Esophagus muscularis mucosa (tissue), 4 donors: ENCODE results near the gene SKIC8. TPM values are rescaled to one million over a fixed set of nuclear protein-coding genes. Genes with fewer than 3 reads are reported as not detected.

Experiments
- DNase-seq: peaks from one replicate; pipeline ENCODE4 v3.0.0-alpha.2; 2017; ENCODE audit errors: extremely low spot score
- H3K27ac ChIP-seq, 4 donors: fragments of 200-600 bp; sonication (generic); replicated peaks in 1 of 4; 1 replicate in 3 of 4; 2 replicates in 1 of 4; pipeline ENCODE4 v1.5.1; 2016 to 2019; ENCODE audit warnings: mild to moderate bottlenecking in 1 of 4
- H3K27me3 ChIP-seq, 4 donors: fragments of 200-600 bp; sonication (generic); one replicate each; pipeline versions ENCODE4 v1.5.1 to v1.6.0; 2016 to 2019
- H3K36me3 ChIP-seq, 4 donors: fragments of 200-600 bp; sonication (generic); one replicate each; pipeline ENCODE4 v1.5.1; 2016 to 2019
- H3K4me1 ChIP-seq, 4 donors: fragments of 200-600 bp; sonication (generic); one replicate each; pipeline ENCODE4 v1.5.1; 2016 to 2019
- H3K4me3 ChIP-seq, 4 donors: fragments of 200-600 bp; sonication (generic); 1 replicate in 2 of 4; 2 replicates in 2 of 4; pipeline ENCODE4 v1.5.1; 2016 to 2019; ENCODE audit warnings: mild to moderate bottlenecking in 4 of 4, moderate library complexity in 1 of 4
- H3K9me3 ChIP-seq, 4 donors: fragments of 200-600 bp; sonication (generic); 1 replicate in 3 of 4; 2 replicates in 1 of 4; pipeline ENCODE4 v1.5.1; 2016 to 2019
- CTCF ChIP-seq, 3 experiments: fragments of 200-600 bp in 2 of 3; fragments of 450-650 bp in 1 of 3; sonication (generic) in 2 of 3; IDR thresholded peaks; one replicate each; pipeline ENCODE4 v1.5.1; 2017 to 2019; ENCODE audit warnings: antibody characterized with exemption in 3 of 3, mild to moderate bottlenecking in 2 of 3, moderate library complexity in 1 of 3
- EP300 ChIP-seq: sonication (generic); formaldehyde crosslinking; IDR thresholded peaks from one replicate; pipeline ENCODE4 v1.6.1; 2017; ENCODE audit warnings: antibody characterized with exemption
- POLR2A ChIP-seq: fragments of 450-650 bp; IDR thresholded peaks from one replicate; pipeline ENCODE4 v1.6.1; 2017; ENCODE audit warnings: antibody characterized with exemption, moderate library complexity, mild to moderate bottlenecking, low read depth
- POLR2AphosphoS5 ChIP-seq, 2 donors: sonication (generic); formaldehyde crosslinking; IDR thresholded peaks; one replicate each; pipeline ENCODE4 v1.6.1; 2017; ENCODE audit warnings: antibody characterized with exemption in 2 of 2
- WGBS: methylation state at CpG from one replicate; pipeline ENCODE4 v1.1.5; 2018; 5-methylcytosine and 5-hydroxymethylcytosine counted together
- intact Hi-C: fragments of 100-400 bp; cut with DNase I; formaldehyde crosslinking; loops from one replicate; pipeline ENCODE4 v1.15.1; 2023
- total RNA-seq, 4 donors: library from RNA; depleted of rRNA; stranded (reverse); fragments of >200 nt; gene quantifications; one replicate each; pipeline versions ENCODE4 v1.1.0 to v1.2.1, GENCODE V29; 2016

SKIC8 gene
- total RNA-seq, 4 donors from 2014 or later, result 34.7 to 52.7 (median 42.7) TPM

- WGBS, result 56% methylated on average over 5 of the region's 5 CpGs
- Histone ChIP-seq H3K4me3 (no peak overlapping the region), H3K4me1 (peaks cover 6 to 19% (median 12%) of the 10 kb centered on the region in 4 donors), H3K36me3 (no peaks in the 10 kb centered on the region), H3K27ac (no peak overlapping the region), H3K9me3 (no peaks in the 10 kb centered on the region), H3K27me3 (peaks cover 0 to 87% (median 22%) of the 10 kb centered on the region in 4 donors)
- TF ChIP-seq EP300, result no peak
- no peak for DNase-seq
- intact Hi-C loops, result no loop called here
Observed at GRCh38 chr15:78342021-78342420, 42.6 kb upstream of the SKIC8 start.

- H3K9me3 ChIP-seq, result no peaks in the 10 kb centered on the region
- peaks cover 0 to 87% (median 22%) of the 10 kb centered on the region in 4 donors for H3K27me3 ChIP-seq
- H3K27ac ChIP-seq, result no peak overlapping the region
- H3K4me1 ChIP-seq, result peaks cover 6 to 19% (median 12%) of the 10 kb centered on the region in 4 donors
- DNase-seq, result no peak
- 8% methylated on average over 52 of the region's 53 CpGs for WGBS
- intact Hi-C loops, result no loop called here
- H3K4me3 ChIP-seq, result no peak overlapping the region
- no peaks in the 10 kb centered on the region for H3K36me3 ChIP-seq
- TF ChIP-seq CTCF (IDR thresholded peaks at IDR 0.05), result no peak
- no peak for TF ChIP-seq POLR2A
- TF ChIP-seq EP300, result no peak
- no peak for TF ChIP-seq POLR2AphosphoS5 (IDR thresholded peaks at IDR 0.05)
Observed at GRCh38 chr15:78341057-78341987, 41.9 kb upstream of the SKIC8 start.

GRCh38 chr15:78340231-78341056, 41.0 kb upstream of the SKIC8 start, which contains the start of gene CRABP1:
TSS of gene CRABP1 (plus strand) at chr15:78340353. CDS start at chr15:78340429, 76 bp downstream.
- Histone ChIP-seq H3K9me3 (no peaks in the 10 kb centered on the region), H3K36me3 (no peaks in the 10 kb centered on the region), H3K27ac (no peak within 1 kb of the TSS), H3K4me3 (peak within 1 kb of the TSS in 1 of 4 donors; percentile 7), H3K27me3 (peaks cover 0 to 91% (median 22%) of the 10 kb centered on the region in 4 donors), H3K4me1 (peaks cover 6 to 19% (median 12%) of the 10 kb centered on the region in 4 donors)
- WGBS, result 2% methylated on average over 36 of the region's 67 CpGs
- intact Hi-C loops, result no loop called here
- TF ChIP-seq POLR2AphosphoS5 (IDR thresholded peaks at IDR 0.05), result no peak
- TF ChIP-seq CTCF (IDR thresholded peaks at IDR 0.05), result no peak
- TF ChIP-seq EP300, result no peak
- no peak for TF ChIP-seq POLR2A
- no peak for DNase-seq

DNA sequence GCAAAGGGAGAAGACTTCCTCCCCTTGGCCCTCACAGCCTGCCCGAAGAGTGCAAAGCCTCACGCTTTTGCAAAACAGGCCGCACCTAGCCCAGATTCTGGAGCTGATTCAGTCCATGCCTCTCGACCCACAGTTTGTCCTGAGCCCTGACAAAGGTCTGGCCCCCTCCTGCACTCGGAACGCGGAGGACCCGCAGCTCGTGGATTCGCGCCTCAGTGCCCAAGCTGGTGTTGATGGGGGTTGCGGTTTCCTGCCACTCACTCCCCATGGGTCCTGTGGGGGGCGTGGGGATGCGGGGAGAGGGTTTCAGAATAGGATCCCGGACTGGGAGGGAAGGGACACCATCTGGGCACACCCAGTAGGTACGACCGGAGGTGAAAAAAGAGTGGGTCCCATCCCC, 40.1 kb upstream of the SKIC8 start:
- Histone ChIP-seq H3K27me3 (peaks cover 0 to 97% (median 22%) of the 10 kb centered on the region in 4 donors), H3K27ac (no peak overlapping the region), H3K4me3 (no peak overlapping the region), H3K9me3 (no peaks in the 10 kb centered on the region), H3K36me3 (no peaks in the 10 kb centered on the region), H3K4me1 (peaks cover 6 to 19% (median 12%) of the 10 kb centered on the region in 4 donors)
- intact Hi-C loops, result no loop called here
- no peak for TF ChIP-seq EP300
- TF ChIP-seq POLR2AphosphoS5 (IDR thresholded peaks at IDR 0.05), result no peak
- TF ChIP-seq CTCF (IDR thresholded peaks at IDR 0.05), result no peak
- no peak for TF ChIP-seq POLR2A
- DNase-seq, result no peak
- WGBS, result 35% methylated on average over 14 of the region's 17 CpGs

DNA sequence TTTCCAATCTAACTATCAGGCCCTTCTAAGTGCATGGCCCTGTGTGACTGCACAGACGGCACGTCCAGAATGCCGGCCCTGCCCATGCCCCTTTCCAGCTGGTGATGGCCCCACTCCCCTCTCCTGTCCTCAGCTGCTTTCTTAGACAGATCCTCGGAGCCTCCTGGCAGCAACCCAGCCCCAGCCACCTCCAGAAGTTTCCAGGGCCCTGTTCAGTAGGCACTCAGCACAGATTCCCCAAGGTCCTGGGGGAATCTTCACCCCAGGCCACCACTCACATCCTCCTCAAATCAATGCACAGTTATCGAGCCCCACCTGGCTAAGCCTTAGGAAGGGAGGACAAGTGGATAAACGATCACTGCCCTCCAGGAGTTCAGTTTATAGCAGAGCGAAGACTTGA, 39.4 kb upstream of the SKIC8 start:
- intact Hi-C loops, result no loop called here
- no peak for TF ChIP-seq POLR2A
- no peak for TF ChIP-seq POLR2AphosphoS5 (IDR thresholded peaks at IDR 0.05)
- TF ChIP-seq EP300, result no peak
- H3K9me3 ChIP-seq, result no peaks in the 10 kb centered on the region
- H3K27ac ChIP-seq, result no peak overlapping the region
- H3K4me3 ChIP-seq, result no peak overlapping the region
- 84% methylated on average over 6 of the region's 7 CpGs for WGBS
- H3K4me1 ChIP-seq, result peaks cover 6 to 19% (median 12%) of the 10 kb centered on the region in 4 donors
- H3K27me3 ChIP-seq, result peaks cover 0 to 89% (median 22%) of the 10 kb centered on the region in 4 donors
- DNase-seq, result no peak
- H3K36me3 ChIP-seq, result no peaks in the 10 kb centered on the region
